Nephron progenitor cell (in vitro differentiated cells): ENCODE data around the gene FUT1.
A peak's percentile ranks its signal among the peaks of the same experiment; 100 is the strongest.

ENCODE experiments used
- DNase-seq: peaks from one replicate; pipeline ENCODE4 v3.0.0; 2021
- H3K27ac Mint-ChIP-seq: 2 replicates; pipeline ENCODE4 v1.8.0; 2021; ENCODE audit warnings: mild to moderate bottlenecking, moderate library complexity, mixed read lengths
- H3K27me3 Mint-ChIP-seq: 2 replicates; pipeline ENCODE4 v1.8.0; 2021; ENCODE audit warnings: mild to moderate bottlenecking, low read depth, mixed read lengths; ENCODE audit not compliant: poor library complexity
- H3K36me3 Mint-ChIP-seq: 2 replicates; pipeline ENCODE4 v1.8.0; 2021; ENCODE audit warnings: low read depth, mixed read lengths
- H3K4me1 Mint-ChIP-seq: 2 replicates; pipeline ENCODE4 v1.8.0; 2021; ENCODE audit warnings: mixed read lengths
- H3K4me3 Mint-ChIP-seq: 2 replicates; pipeline ENCODE4 v1.8.0; 2021; ENCODE audit warnings: mild to moderate bottlenecking, moderate library complexity, mixed read lengths
- H3K9me3 Mint-ChIP-seq: 2 replicates; pipeline ENCODE4 v1.8.0; 2021; ENCODE audit warnings: mild to moderate bottlenecking, moderate library complexity, mixed read lengths
- CTCF ChIP-seq: fragments of 200-600 bp; sonication (generic); IDR thresholded peaks from 2 replicates; pipeline ENCODE4 v1.5.0; 2021; ENCODE audit warnings: antibody characterized with exemption

FUT1 gene

GRCh38 chr19:48780631-48781391 is 28.4 kb upstream of the FUT1 start:
- Mint-ChIP-seq H3K4me1 (peaks cover 18% of the 10 kb centered on the region), H3K27me3 (peaks cover 9% of the 10 kb centered on the region), H3K36me3 (no peaks in the 10 kb centered on the region), H3K27ac (no peak overlapping the region), H3K9me3 (no peaks in the 10 kb centered on the region), H3K4me3 (no peak overlapping the region)
- TF ChIP-seq CTCF: no peak
- no peak for DNase-seq

- DNase-seq: no peak
- Mint-ChIP-seq H3K4me3 (no peak overlapping the region), H3K4me1 (peaks cover 19% of the 10 kb centered on the region), H3K27me3 (peaks cover 2% of the 10 kb centered on the region), H3K36me3 (no peaks in the 10 kb centered on the region), H3K27ac (no peak overlapping the region), H3K9me3 (no peaks in the 10 kb centered on the region)
- no peak for TF ChIP-seq CTCF
These were observed 27.2 kb upstream of the FUT1 start for GRCh38 chr19:48779636-48780035.

GRCh38 chr19:48777720-48778119 is 25.3 kb upstream of the FUT1 start:
- TF ChIP-seq CTCF: no peak
- H3K27ac Mint-ChIP-seq: no peak overlapping the region
- no peak overlapping the region for H3K4me3 Mint-ChIP-seq
- no peaks in the 10 kb centered on the region for H3K36me3 Mint-ChIP-seq
- peaks cover 22% of the 10 kb centered on the region for H3K4me1 Mint-ChIP-seq
- H3K9me3 Mint-ChIP-seq: no peaks in the 10 kb centered on the region
- no peak for DNase-seq
- H3K27me3 Mint-ChIP-seq: peaks cover 5% of the 10 kb centered on the region

- no peaks in the 10 kb centered on the region for H3K9me3 Mint-ChIP-seq
- no peak for TF ChIP-seq CTCF
- H3K4me3 Mint-ChIP-seq: no peak overlapping the region
- H3K36me3 Mint-ChIP-seq: no peaks in the 10 kb centered on the region
- H3K27ac Mint-ChIP-seq: no peak overlapping the region
- DNase-seq: no peak
- H3K27me3 Mint-ChIP-seq: peaks cover 5% of the 10 kb centered on the region
- peaks cover 22% of the 10 kb centered on the region for H3K4me1 Mint-ChIP-seq
These were observed 24.7 kb upstream of the FUT1 start for GRCh38 chr19:48777139-48777538.

DNA sequence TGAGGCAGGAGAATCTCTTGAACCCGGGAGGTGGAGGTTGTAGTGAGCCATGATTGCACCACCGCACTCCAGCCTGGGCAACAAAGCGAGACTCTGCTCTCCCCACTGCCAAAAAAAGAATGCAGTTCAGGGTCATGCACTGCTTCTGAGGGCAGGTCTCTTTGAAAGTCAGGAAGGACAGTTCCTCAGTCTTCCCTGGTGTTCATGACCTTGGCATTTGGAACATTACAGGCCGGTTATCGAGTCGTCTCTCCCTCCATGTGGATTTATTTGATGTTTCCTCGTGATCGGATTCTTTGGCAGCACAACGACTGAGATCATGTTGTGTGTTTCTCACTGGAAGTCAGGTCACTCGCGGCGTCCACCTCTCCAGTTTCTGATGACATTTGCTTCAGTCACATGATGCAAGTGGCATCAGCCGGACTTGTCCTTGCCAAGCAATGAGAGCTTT is 20.1 kb upstream of the FUT1 start:
- Mint-ChIP-seq H3K27me3 (peaks cover 11% of the 10 kb centered on the region), H3K4me3 (no peak overlapping the region), H3K4me1 (peaks cover 24% of the 10 kb centered on the region), H3K27ac (peak overlapping the region; percentile 35), H3K36me3 (no peaks in the 10 kb centered on the region), H3K9me3 (no peaks in the 10 kb centered on the region)
- TF ChIP-seq CTCF: no peak
- DNase-seq: no peak
